ENCODE data around the gene KIF1C.
"Not testable (repeated sequence)": the region's sequence is repeated elsewhere in the genome, so short reads cannot be mapped to it uniquely, and the experiment has no call there.

Gene KIF1C

DNA sequence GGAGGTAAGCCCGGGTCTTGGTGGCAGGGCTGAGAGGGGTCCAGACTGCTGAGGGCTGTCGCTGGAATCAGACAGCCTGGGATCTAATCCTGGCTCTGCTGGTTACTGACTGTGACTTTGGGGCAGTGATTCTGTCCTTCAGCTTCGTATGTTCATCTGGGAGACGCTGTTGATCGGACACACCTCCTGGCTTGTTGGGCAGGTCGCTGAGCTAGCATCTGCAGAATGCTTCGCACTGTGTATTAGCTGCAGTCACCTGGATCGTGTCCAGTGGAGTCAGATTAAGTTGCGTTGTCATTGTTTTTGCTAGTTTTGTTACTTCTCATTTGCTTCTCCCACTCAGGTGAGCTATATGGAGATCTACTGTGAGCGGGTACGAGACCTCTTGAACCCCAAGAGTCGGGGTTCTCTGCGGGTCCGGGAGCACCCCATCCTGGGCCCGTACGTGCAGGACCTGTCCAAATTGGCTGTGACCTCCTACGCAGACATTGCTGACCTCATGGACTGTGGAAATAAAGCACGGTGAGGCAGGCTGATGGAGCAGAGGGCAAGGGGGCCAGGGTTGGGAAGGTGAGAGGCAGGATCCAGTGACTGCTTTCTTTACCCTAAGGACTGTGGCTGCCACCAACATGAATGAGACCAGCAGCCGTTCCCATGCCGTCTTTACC, 4.5 kb downstream of the KIF1C start:
- no peak for DNase-seq (ENCODE audit: low read depth)

DNA sequence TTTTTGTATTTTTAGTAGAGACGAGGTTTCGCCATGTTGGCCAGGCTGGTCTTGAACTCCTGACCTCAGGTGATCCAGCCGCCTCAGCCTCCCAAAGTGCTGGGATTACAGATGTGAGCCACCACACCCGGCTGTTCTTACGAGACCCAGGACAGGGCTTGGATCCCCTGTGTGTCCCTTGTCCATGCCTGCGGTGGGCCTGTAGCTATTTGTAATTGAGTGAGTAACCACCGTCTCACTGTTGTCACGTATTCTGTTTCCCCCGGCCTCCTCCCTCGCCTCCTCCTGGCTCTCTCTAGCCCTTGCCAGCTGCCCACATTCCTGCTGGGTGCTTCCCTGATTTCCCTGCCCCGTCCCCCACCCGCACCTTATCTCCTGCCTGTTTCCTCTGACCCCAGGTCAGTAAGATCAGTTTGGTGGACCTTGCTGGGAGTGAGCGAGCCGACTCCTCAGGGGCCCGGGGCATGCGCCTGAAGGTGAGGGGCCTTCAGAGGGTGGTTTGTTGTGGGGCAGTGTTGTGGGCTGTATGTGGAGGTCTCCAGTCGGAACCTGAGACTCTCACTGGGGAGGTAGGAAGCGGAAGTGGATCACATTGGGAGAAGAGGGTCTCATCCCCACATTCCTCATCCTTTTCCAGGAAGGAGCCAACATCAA, 5.6 kb downstream of the KIF1C start:
- no peak for DNase-seq (ENCODE audit: low read depth)

DNA sequence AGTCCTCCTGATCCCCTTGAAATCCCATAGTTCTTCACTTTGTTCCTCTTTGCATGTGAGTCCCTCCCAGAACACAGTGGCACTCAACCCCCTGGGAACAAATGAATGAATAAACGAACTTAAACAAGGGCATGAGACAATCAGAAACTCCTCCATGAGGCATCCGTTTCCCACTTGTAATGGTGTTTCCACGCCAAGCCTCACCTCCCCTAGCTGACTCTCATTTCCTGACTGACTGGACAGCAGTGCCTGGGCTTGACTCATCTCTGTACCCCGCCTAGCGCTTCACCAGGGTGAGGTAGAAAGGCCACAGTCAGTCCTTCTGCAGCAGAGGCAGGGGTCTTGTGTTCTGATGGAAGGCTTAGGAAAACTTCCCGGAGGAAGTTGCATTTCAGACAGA, 14.2 kb downstream of the KIF1C start:
- no peak for DNase-seq (ENCODE audit: low read depth)

DNA sequence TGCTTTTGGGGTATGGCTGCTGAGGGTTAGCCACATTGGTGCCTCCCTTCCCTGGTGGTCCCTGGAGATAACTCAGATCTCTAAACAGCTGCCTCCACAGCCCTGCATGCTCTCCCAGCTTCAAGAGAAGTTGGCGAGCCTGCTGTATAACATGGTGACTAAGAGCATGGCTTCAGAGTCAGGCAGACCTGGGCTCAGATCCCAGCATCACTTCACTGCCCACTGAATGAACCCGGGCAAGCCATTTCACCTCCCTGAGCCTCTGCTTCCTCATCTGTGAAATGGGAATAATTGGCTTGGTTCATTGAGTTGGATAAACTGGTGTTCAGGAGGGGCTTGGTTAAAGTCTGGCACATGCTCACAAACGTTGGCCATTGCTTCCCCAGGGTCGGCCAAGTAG, 16.6 kb downstream of the KIF1C start:
- DNase-seq (ENCODE audit: low read depth): no peak

DNA sequence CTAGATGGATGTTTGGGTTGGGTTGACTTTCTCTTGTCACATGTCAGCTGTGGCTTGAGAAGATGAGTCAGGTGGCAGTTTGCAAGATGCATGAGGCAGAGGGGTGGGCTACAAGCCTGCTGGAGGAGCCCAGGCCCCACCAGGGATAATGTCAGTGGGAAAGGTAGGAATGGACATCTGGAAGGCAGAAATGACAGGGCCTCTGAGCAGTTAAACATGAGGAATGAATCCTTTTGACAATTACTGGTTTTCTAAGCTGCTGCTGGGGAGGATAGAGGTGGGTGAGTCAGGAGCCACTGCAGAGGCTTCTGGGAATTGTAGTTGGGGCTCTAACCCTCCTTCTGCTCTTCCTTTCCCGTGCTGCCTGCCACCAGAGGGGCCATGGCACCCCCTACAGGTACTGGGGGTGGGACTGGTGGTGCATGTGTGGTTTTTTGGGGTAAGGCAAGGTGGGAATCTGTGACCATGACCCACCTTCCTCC, 21.8 kb downstream of the KIF1C start:
- DNase-seq (ENCODE audit: low read depth): no peak

DNA sequence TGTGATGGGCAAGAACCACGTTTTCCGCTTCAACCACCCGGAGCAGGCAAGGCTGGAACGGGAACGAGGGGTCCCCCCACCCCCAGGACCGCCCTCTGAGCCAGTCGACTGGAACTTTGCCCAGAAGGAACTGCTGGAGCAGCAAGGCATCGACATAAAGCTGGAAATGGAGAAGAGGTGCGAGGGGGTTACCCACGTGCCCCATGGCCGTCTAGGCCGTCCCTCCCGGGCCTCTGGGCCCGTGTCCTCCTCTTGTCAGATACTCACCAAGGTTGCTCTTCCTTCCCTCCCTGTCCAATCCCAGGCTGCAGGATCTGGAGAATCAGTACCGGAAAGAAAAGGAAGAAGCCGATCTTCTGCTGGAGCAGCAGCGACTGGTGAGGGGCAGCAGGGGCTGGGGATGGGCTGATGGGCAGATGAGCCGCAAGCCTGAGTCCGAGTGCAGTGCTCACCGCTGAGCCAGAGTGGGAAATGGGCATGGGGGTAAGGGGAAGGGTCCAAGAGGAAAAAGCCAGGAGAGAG, 22.8 kb downstream of the KIF1C start:
- DNase-seq (ENCODE audit: low read depth): no peak

DNA sequence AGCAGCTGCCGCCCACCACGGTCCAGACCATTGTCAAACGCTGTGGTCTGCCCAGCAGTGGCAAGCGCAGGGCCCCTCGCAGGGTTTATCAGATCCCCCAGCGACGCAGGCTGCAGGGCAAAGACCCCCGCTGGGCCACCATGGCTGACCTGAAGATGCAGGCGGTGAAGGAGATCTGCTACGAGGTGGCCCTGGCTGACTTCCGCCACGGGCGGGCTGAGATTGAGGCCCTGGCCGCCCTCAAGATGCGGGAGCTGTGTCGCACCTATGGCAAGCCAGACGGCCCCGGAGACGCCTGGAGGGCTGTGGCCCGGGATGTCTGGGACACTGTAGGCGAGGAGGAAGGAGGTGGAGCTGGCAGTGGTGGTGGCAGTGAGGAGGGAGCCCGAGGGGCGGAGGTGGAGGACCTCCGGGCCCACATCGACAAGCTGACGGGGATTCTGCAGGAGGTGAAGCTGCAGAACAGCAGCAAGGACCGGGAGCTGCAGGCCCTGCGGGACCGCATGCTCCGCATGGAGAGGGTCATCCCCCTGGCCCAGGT, 24.5 kb downstream of the KIF1C start:
- DNase-seq (ENCODE audit: low read depth): no peak

DNA sequence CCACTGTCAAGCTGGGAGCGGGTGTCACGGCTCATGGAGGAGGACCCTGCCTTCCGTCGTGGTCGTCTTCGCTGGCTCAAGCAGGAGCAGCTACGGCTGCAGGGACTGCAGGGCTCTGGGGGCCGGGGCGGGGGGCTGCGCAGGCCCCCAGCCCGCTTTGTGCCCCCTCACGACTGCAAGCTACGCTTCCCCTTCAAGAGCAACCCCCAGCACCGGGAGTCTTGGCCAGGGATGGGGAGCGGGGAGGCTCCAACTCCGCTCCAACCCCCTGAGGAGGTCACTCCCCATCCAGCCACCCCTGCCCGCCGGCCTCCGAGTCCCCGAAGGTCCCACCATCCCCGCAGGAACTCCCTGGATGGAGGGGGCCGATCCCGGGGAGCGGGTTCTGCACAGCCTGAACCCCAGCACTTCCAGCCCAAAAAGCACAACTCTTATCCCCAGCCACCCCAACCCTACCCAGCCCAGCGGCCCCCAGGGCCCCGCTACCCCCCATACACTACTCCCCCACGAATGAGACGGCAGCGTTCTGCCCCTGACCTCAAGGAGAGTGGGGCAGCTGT, 25.9 kb downstream of the KIF1C start:
- DNase-seq (ENCODE audit: low read depth): no peak

DNA sequence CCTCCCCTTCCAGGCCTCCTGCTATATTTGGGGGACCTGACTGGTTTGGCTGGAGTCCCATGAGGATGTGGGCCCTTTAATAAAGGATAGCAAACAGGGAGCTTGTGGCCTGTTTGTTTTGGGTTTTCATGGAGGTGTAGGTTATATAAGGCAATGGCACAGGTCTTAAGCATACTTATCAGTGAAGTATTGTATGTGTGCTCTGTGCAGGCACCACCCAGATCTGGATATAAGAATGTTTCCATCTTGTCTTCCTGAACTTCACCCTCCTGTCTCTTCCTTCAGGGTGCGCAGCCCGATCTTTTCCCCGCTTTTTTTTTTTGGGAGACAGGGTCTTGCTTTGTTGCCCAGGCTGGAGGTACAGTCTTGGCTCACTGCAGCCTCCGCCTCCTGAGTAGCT, 26.9 kb downstream of the KIF1C start:
- DNase-seq (ENCODE audit: low read depth): no peak

DNA sequence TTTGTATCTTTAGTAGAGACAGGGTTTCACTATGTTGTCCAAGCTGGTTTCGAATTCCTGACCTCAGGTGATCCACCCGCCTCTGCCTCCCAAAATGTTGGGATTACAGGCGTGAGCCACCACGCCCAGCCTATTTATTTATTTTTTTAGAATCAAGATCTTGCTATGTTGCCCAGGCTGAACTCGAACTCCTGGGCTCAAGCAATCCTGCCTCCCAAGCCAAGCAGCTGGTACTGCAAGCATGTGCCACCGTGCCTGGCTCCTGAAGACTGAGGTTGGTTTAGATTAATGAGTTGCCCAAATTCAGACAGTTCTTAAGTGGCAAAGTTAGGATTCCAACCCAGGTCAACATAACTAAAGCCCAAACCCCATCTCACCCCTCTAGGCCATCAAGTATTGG, 29.5 kb downstream of the KIF1C start:
- no peak for DNase-seq (ENCODE audit: low read depth)

DNA sequence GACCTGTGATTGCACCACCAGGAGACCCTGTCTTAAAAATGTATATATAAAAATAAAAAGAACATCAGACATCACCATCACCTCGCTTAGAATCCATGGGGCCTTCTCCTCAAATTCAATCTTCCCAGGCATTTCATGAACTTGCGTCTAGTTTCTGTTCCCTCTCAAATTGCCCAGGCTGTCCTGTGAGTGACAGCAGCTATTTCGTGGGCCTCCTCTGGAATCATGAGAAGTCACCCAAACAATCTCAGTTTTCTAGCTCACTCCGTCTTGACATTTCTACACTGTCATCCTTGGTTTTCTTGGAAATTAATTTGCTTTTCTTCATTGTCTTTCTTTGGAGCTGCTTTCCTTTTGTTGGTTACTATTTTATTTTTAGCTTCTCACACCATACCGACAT, 30.2 kb downstream of the KIF1C start:
- DNase-seq (ENCODE audit: low read depth): no peak

DNA sequence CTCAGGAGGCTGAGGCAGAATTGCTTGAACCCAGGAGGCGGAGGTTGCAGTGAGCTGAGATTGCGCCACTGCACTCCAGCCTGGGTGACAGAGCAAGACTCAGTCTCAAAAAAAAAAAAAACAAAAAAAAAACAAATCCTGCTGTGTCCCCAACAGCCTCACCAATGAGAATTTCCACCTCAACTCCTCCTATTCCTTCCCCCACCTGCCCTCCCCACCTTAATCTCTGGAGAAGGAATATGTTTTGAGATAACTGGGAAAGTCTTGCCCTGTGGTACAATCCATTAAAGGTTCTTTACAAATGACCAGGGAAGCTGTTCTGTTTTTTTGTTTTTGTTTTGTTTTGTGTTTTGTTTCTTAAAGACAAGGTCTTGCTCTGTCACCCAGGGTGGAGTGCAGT, 32.4 kb downstream of the KIF1C start:
- not testable (repeated sequence) for DNase-seq (ENCODE audit: low read depth)

DNA sequence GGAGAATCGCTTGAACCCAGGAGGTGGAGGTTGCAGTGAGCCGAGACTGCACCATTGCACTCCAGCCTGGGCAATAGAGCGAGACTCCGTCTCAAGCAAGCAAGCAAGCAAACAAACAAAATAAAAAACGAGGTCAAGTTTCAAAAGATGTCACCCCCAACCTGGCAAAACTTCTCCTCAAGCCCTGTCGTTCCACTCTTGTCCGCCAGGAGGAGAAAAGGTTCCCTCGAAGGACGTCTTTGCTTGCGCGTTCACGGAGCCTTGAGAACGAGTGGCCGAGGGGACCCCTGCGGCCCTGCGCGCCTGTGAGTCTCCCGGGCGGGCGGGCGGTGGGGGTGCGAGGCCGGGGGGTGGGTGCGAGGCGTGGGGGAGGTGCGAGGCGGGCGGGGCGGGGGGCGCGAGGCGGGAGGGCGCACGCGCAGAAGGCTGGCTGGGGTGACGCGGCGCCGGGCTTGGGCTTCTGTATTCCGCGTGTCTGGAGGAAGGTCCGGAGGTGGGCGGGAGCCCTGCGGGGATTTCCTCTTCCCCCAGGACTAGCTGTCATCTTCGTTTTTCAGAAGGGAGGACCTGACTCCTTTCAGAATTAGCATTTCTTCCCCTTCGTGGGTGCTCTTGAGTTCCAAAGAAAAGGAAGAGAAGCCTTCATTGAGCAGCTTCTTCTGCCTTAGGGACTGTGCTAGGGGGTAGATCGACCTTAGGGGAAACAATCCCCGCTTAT, 33.8 kb downstream of the KIF1C start:
- peak; percentile 53 for DNase-seq (ENCODE audit: low read depth)

DNA sequence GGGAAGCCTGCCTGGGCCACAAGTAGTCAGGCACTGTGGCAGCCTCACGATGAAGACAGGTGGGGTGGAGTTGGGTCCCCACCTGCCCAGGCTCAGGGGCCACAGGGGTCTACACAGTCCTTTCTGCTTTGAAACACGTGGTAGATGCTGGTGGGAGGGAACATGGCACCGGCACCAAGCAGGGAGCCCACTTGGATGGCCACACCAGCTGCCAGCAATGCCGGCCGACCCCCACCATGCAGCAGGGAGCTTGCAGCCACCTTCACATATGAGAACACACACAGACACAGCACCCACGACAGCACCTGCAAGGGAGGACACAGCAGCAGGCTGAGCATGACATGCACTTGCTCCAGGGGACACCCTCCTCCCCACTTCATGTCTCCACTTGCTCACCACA, 35.1 kb downstream of the KIF1C start:
- DNase-seq (ENCODE audit: low read depth): no peak

DNA sequence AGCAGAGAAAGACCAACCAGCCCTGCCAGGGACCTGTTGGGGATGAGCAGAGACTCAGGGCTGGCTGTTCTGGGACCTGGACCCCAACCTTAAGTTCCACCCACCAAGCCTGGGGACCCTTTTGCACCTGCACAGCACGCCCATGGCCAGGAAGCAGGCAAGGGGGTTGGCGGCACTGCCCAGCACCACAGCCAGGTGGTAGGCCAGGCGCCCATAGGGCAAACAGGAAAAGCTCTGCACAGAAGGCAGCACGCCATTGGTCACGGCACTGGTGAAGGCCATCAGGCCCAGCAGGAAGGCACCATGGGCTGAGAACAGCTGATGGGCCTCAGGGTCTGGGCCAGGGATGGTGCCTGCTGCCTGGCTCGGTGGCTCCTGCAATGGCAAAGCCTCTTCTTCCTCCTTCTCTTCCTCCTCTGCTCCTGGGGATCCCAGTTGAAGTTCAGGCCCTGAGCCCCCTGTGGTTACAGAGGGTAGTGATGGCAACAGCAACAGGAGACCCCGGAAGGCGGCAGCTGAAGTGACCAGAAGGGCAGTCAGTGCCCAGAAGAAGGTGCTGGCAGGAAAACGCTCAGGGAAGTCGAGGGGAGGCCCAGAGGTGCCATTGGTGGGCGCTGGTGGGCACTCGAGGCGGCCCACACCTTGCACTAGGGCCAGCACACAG, 35.7 kb downstream of the KIF1C start:
- DNase-seq (ENCODE audit: low read depth): no peak

DNA sequence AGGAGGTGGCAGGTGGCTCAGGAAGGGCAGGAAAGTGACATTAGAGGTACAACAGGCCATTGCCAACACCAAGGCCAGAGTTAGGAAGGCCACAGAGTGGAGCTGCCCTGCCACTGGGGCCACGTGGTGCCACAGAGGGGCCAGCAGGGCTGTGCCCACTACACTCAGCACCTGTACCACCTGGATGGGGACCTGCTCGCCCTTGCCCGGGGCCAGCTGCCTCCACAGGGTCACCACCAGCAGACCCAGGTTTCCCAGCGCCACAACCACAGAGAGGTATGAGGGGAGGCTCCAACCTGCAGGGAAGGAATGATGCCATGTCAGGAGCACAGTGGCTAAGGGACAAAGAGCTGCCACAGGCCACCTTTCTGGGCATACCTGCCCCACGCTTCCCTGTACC, 36.3 kb downstream of the KIF1C start:
- DNase-seq (ENCODE audit: low read depth): no peak

DNA sequence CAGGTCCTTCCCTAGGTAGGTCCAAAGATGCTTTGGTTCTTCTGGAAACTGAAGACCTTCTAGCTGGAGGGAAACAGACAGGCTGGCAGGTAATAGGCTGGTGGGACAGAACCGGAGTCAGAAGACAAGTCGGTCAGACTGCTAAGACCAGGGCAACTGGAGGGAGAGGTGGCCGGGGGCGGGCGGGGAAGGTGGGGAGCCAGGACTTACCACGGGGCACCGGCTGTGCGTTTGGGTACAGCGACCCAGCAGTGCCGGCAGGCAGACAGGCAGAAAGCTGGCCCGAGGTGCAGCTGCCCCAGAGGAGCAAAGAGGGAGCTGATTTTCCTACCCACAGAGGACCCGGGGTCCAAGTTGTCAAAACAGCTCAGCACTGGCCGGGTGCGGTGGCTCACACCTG, 36.9 kb downstream of the KIF1C start:
- DNase-seq (ENCODE audit: low read depth): no peak

DNA sequence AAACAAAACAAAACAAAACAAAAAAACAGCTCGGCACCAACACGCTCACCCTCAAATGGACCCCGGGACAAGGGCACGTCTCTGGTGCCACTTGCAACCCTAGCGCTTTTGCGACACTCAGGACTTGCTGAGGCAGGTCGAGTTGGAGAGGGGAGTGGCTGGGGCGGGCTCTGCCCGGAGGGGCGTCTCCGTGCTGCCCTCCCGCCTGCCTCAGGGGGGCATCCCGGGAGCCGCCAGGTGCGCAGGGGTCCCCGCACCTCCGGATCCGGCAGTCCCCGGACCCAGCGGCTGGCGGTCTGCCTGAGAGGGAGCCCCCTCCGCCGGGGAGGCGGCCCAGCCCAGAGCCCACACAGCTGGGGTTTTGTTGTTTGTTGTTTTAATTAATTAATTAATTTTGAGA, 37.6 kb downstream of the KIF1C start, which contains the start of gene SLC52A1:
SLC52A1 (minus strand) TSS at position 112 of the 400 bp plus-strand sequence. CDS start 820 bp downstream, outside the sequence.
- no peak for DNase-seq (ENCODE audit: low read depth)

DNA sequence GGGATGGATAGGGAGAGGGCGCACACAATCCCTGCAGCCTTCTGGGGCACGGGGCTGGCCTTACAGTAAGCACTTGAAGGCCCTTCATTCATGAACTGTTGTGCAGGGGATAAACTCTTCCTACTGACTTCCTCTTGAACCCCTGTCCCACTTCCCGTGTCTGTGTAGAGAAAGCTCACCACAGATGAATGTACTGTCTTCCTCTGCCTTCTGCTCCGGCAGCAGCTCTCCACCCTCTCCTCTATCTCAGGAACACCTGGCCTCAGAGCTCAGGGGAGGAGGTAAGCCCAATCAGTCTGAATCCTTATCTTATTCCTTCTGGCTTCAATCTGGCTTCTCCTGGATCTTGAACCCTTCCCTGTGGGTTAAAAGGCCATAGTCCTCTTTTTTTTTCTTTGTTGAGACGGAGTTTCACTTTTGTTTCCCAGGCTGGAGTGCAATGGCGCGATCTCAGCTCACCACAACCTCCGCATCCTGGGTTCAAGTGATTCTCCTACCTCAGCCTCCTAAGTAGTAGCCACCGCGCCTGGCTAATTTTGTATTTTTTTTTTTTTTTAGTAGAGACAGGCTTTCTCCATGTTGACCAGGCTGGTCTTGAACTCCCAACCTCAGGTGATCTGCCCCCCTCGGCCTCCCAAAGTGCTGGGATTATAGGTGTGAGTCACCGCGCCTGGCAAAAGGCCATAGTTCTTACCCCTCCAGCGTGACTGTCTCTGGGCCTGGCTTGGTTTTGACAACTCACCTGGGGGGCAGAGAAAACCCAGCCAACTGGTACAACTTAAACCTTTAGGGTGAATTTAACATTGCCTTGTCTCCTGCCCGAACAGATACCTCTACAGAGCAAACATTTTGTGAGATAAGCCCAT, 44.6 kb downstream of the KIF1C start:
- no peak for DNase-seq (ENCODE audit: low read depth)

DNA sequence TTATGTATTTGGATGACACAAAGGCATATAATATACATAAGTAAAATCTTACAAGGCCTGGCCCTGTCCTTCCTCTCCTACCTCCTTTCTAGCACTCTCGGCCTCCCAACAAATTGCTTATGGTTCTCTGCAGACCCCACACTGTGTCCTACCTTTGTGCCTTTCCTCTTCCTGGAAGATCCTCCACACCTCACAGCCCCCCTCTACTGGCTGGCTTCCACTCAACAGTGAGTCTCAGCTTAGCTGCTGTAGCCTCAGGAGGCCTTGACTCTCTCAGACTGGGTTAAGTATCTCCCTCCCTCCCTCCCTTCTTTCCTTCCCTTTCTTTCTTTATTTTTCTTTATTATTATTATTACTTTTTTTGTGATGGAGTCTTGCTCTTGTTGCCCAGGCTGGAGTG, 45.8 kb downstream of the KIF1C start:
- DNase-seq (ENCODE audit: low read depth): no peak

DNA sequence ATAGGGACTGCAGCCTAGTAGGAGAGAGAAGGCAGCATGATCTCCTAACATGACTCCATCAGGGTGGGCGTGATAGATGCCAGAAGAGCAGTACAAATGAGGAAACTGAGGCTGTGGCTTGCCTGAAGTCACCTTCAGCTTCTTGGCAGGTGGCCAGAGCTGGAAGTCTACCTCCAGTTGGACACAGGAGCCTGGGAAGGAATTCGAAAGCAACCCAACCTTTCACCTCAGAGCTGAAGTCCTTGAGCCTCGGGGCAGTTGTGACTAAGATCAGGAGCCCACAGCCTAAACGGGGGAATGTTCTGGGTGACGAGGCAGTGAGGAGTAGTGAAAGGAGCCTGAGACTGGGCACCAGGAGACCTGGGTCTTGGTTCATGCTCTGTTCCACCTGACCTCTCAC, 46.9 kb downstream of the KIF1C start:
- no peak for DNase-seq (ENCODE audit: low read depth)

Measured in stromal cell of bone marrow (primary cell).